Neural cell (in vitro differentiated cells): ENCODE results near the gene PRR11. TPM values are rescaled to one million over a fixed set of nuclear protein-coding genes. Genes with fewer than 3 reads are reported as not detected.
"Not testable (repeated sequence)": the region's sequence is repeated elsewhere in the genome, so short reads cannot be mapped to it uniquely, and the experiment has no call there.

Source experiments
- H2AFZ ChIP-seq: fragments of 200-600, 300-800 bp; sonication (generic), shearing (Covaris generic); 2 replicates; pipeline ENCODE4 v1.6.0; 2014; ENCODE audit warnings: low read depth, mild to moderate bottlenecking, antibody characterized with exemption, low read length, moderate library complexity
- H3F3A ChIP-seq: fragments of 200-600 bp; shearing (Covaris generic); 2 replicates; pipeline ENCODE4 v1.6.1; 2016; ENCODE audit warnings: mild to moderate bottlenecking, moderate library complexity, mixed read lengths, antibody characterized with exemption, low read length; ENCODE audit not compliant: insufficient read depth, poor library complexity, severe bottlenecking
- H3K27ac ChIP-seq: fragments of 200-600, 300-800 bp; sonication (generic), shearing (Covaris generic); 2 replicates; pipeline ENCODE4 v1.5.1; 2014; ENCODE audit warnings: mild to moderate bottlenecking, low read length, moderate library complexity
- H3K27me3 ChIP-seq: fragments of 300-800, 200-600 bp; sonication (generic), shearing (Covaris generic); 2 replicates; pipeline ENCODE4 v1.6.0; 2014; ENCODE audit warnings: mild to moderate bottlenecking, low read depth, low read length, moderate library complexity; ENCODE audit not compliant: insufficient read depth
- H3K36me3 ChIP-seq: fragments of 300-800, 200-600 bp; sonication (generic), shearing (Covaris generic); 2 replicates; pipeline ENCODE4 v1.5.1; 2014; ENCODE audit warnings: mild to moderate bottlenecking, antibody characterized with exemption, low read length, moderate library complexity; ENCODE audit not compliant: insufficient read depth
- H3K4me2 ChIP-seq: fragments of 300-800, 200-600 bp; sonication (generic), shearing (Covaris generic); 2 replicates; pipeline ENCODE4 v1.6.0; 2014; ENCODE audit warnings: mild to moderate bottlenecking, low read length
- H3K4me3 ChIP-seq: fragments of 300-800, 200-600 bp; sonication (generic), shearing (Covaris generic); 2 replicates; pipeline ENCODE4 v1.5.1; 2014; ENCODE audit warnings: mild to moderate bottlenecking, low read length, moderate library complexity
- H3K79me2 ChIP-seq: fragments of 200-600 bp; shearing (Covaris generic); replicated peaks from 2 replicates; pipeline ENCODE4 v1.6.0; 2014; ENCODE audit warnings: mild to moderate bottlenecking, low read length, moderate library complexity; ENCODE audit not compliant: insufficient read depth
- H3K9ac ChIP-seq: fragments of 300-800, 200-600 bp; sonication (generic), shearing (Covaris generic); 2 replicates; pipeline ENCODE4 v1.6.1; 2016; ENCODE audit warnings: mild to moderate bottlenecking, low read length, mixed read lengths
- H3K9me2 ChIP-seq: fragments of 200-600 bp; shearing (Covaris generic); 2 replicates; pipeline ENCODE4 v1.6.1; 2016; ENCODE audit warnings: mild to moderate bottlenecking, low read length, mixed read lengths; ENCODE audit not compliant: insufficient read depth
- H3K9me3 ChIP-seq: fragments of 200-600, 300-800 bp; sonication (generic), shearing (Covaris generic); 2 replicates; pipeline ENCODE4 v1.6.1; 2016; ENCODE audit warnings: mild to moderate bottlenecking, mixed run types, low read length, moderate library complexity, mixed read lengths
- H4K20me1 ChIP-seq: fragments of 200-600 bp; shearing (Covaris generic); 2 replicates; pipeline ENCODE4 v1.6.1; 2016; ENCODE audit warnings: mild to moderate bottlenecking, mixed run types; ENCODE audit not compliant: insufficient read depth
- CTCF ChIP-seq: fragments of 450-650 bp; IDR thresholded peaks from 2 replicates; pipeline ENCODE4 v1.5.1; 2014; ENCODE audit warnings: antibody characterized with exemption, mild to moderate bottlenecking, moderate library complexity; ENCODE audit not compliant: poor library complexity, severe bottlenecking
- EP300 ChIP-seq: fragments of 450-650 bp; conservative IDR thresholded peaks from 2 replicates; pipeline ENCODE4 v1.6.1; 2014; ENCODE audit warnings: antibody characterized with exemption, mild to moderate bottlenecking, moderate library complexity; ENCODE audit not compliant: poor library complexity, severe bottlenecking
- EZH2 ChIP-seq: fragments of 200-600, 300-800 bp; shearing (Covaris generic), sonication (generic); IDR thresholded peaks from 2 replicates; pipeline ENCODE4 v1.6.1; 2014; ENCODE audit warnings: antibody characterized with exemption, low read length, borderline replicate concordance, mild to moderate bottlenecking; ENCODE audit not compliant: insufficient read depth, poor library complexity, severe bottlenecking
- MXI1 ChIP-seq: fragments of 450-650 bp; conservative IDR thresholded peaks from 2 replicates; pipeline ENCODE4 v1.6.1; 2014; ENCODE audit warnings: antibody characterized with exemption, mild to moderate bottlenecking; ENCODE audit not compliant: poor library complexity, severe bottlenecking
- POLR2AphosphoS5 ChIP-seq: IDR thresholded peaks from 2 replicates; pipeline ENCODE4 v1.6.1; 2012
- RAD21 ChIP-seq: fragments of 450-650 bp; conservative IDR thresholded peaks from 2 replicates; pipeline ENCODE4 v1.6.1; 2014; ENCODE audit warnings: antibody characterized with exemption, mild to moderate bottlenecking, moderate library complexity
- REST ChIP-seq: IDR thresholded peaks from 2 replicates; pipeline ENCODE4 v1.6.1; 2012; ENCODE audit warnings: borderline replicate concordance
- SMC3 ChIP-seq: fragments of 450-650 bp; conservative IDR thresholded peaks from 2 replicates; pipeline ENCODE4 v1.6.1; 2014; ENCODE audit warnings: antibody characterized with exemption, mild to moderate bottlenecking, moderate library complexity; ENCODE audit not compliant: poor library complexity
- TAF1 ChIP-seq: IDR thresholded peaks from 2 replicates; pipeline ENCODE4 v1.6.1; 2012; ENCODE audit warnings: low read depth
- polyA plus RNA-seq: library from polyadenylated mRNA; depleted of rRNA; stranded (reverse); fragments of >200 nt; gene quantifications from 2 replicates; pipeline ENCODE4 v1.2.3, GENCODE V29; 2014

Gene PRR11
- polyA plus RNA-seq, 1 donor from 2014 or later, result 0.22 TPM

- H3K79me2 ChIP-seq, result no peaks in the 10 kb centered on the region
Observed at GRCh38 chr17:59178266-59178985, 22.9 kb downstream of the PRR11 start.

GRCh38 chr17:59179601-59180000 lies 24.1 kb downstream of the PRR11 start:
- not testable (repeated sequence) for H4K20me1 ChIP-seq, H3K9me3 ChIP-seq, H3K4me2 ChIP-seq, H3K27ac ChIP-seq, H3K4me3 ChIP-seq, H2AFZ ChIP-seq, H3K9me2 ChIP-seq, H3K36me3 ChIP-seq, H3K27me3 ChIP-seq, H3K9ac ChIP-seq, H3K79me2 ChIP-seq, H3F3A ChIP-seq

More at GRCh38 chr17:59178266-59178985, 22.9 kb downstream of the PRR11 start:
- Histone ChIP-seq H3K27ac (no peak overlapping the region), H3F3A (no peaks in the 10 kb centered on the region), H3K9me3 (no peaks in the 10 kb centered on the region), H3K27me3 (no peaks in the 10 kb centered on the region), H3K4me3 (no peak overlapping the region), H3K4me2 (no peak overlapping the region), H4K20me1 (no peaks in the 10 kb centered on the region), H2AFZ (no peak overlapping the region), H3K9me2 (no peaks in the 10 kb centered on the region), H3K36me3 (no peaks in the 10 kb centered on the region), H3K9ac (no peak overlapping the region)
- TF ChIP-seq POLR2AphosphoS5 (no peak), EZH2 (no peak), MXI1 (no peak), EP300 (no peak), TAF1 (no peak), CTCF (no peak), REST (no peak), SMC3 (no peak), RAD21 (no peak)

- no peak overlapping the region for H3K27ac ChIP-seq
- H3K9ac ChIP-seq, result no peak overlapping the region
- H3K79me2 ChIP-seq, result no peaks in the 10 kb centered on the region
- H2AFZ ChIP-seq, result no peak overlapping the region
- no peaks in the 10 kb centered on the region for H3K9me2 ChIP-seq
- no peak overlapping the region for H3K4me2 ChIP-seq
- H3F3A ChIP-seq, result no peaks in the 10 kb centered on the region
- no peaks in the 10 kb centered on the region for H3K36me3 ChIP-seq
- no peaks in the 10 kb centered on the region for H4K20me1 ChIP-seq
- no peak overlapping the region for H3K4me3 ChIP-seq
- no peaks in the 10 kb centered on the region for H3K9me3 ChIP-seq
- H3K27me3 ChIP-seq, result no peaks in the 10 kb centered on the region
- TF ChIP-seq SMC3 (no peak), REST (no peak), EP300 (no peak), MXI1 (no peak), RAD21 (no peak), EZH2 (no peak), CTCF (no peak), TAF1 (no peak), POLR2AphosphoS5 (no peak)
Observed at GRCh38 chr17:59180626-59181025, 25.1 kb downstream of the PRR11 start.
